ENCODE measurements around the gene COX19. TPM values are rescaled to one million over a fixed set of nuclear protein-coding genes. Genes with fewer than 3 reads are reported as not detected.
"Not testable (repeated sequence)": the region's sequence is repeated elsewhere in the genome, so short reads cannot be mapped to it uniquely, and the experiment has no call there.

COX19 gene
- total RNA-seq, 1 experiment from 2014 or later: 28.9 TPM

DNA sequence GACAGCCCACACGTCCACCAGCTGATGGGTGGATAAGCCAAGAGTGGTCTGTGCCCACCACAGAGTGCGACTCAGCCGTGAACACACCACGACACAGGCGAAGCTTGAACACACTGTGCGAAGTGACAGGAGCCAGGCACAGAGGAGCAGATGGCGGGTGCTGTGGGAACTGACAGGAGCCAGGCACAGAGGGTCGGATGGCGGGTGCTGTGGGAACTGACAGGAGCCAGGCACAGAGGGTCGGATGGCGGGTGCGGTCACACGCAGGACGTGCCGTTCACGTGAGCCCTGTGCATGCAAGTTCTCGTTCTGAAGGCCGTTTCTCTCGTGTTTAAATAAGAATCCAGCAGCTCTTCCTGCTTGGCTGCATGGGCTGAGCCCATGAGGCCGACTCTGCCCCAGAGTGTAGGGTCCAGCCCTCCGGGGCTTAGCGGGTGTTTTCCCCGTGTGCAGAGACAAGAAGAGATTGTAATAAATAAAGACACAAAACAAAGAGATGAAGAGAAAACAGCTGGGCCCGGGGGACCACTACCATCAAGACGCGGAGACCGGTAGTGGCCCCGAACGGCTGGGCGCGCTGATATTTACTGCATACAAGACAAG is 15.0 kb downstream of the COX19 start:
- no peak overlapping the region for H2AFZ ChIP-seq
- TF ChIP-seq EZH2 (IDR thresholded peaks at IDR 0.05; ENCODE audit: low read depth): no peak
- TF ChIP-seq, protein P1, sequence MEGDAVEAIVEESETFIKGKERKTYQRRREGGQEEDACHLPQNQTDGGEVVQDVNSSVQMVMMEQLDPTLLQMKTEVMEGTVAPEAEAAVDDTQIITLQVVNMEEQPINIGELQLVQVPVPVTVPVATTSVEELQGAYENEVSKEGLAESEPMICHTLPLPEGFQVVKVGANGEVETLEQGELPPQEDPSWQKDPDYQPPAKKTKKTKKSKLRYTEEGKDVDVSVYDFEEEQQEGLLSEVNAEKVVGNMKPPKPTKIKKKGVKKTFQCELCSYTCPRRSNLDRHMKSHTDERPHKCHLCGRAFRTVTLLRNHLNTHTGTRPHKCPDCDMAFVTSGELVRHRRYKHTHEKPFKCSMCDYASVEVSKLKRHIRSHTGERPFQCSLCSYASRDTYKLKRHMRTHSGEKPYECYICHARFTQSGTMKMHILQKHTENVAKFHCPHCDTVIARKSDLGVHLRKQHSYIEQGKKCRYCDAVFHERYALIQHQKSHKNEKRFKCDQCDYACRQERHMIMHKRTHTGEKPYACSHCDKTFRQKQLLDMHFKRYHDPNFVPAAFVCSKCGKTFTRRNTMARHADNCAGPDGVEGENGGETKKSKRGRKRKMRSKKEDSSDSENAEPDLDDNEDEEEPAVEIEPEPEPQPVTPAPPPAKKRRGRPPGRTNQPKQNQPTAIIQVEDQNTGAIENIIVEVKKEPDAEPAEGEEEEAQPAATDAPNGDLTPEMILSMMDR (conservative IDR thresholded peaks at IDR 0.05): no peak
- no TSS peak for BruUV-seq (replicated peaks)
- no peaks in the 10 kb centered on the region for H3K9me3 ChIP-seq (ENCODE audit: insufficient read depth, low read depth)
- no peaks in the 10 kb centered on the region for H3K9me2 ChIP-seq (ENCODE audit: insufficient read depth)
- ChIA-PET POLR2A (ENCODE audit: unreplicated experiment) (interaction anchor here (0.7 kb wide), 2 partner anchors 17 to 124 kb away, joined by 4 to 11 read pairs; no protein-coding TSS in a partner anchor), CTCF (interaction anchor here (1.0 kb wide), 1 partner anchor 46 kb away, joined by 3 read pairs; no protein-coding TSS in a partner anchor)
- intact Hi-C loops (cut with micrococcal nuclease; ENCODE audit: unreplicated experiment): no loop called here
- no peak overlapping the region for H3K4me3 ChIP-seq
- H3K4me2 ChIP-seq: no peak overlapping the region
- no peaks in the 10 kb centered on the region for H3K79me2 ChIP-seq (ENCODE audit: low read depth)
- H3K27ac ChIP-seq: no peak overlapping the region
- no peaks in the 10 kb centered on the region for H3K4me1 ChIP-seq (replicated peaks; ENCODE audit: insufficient read depth)
- H3K27me3 ChIP-seq (ENCODE audit: insufficient read depth, low read depth): no peaks in the 10 kb centered on the region
- peaks cover 14% of the 10 kb centered on the region for H3F3A ChIP-seq (ENCODE audit: insufficient read depth, low read depth)
- H3K36me3 ChIP-seq (ENCODE audit: low read depth): no peaks in the 10 kb centered on the region
- DNase-seq: no peak
- peaks cover 9% of the 10 kb centered on the region; the same call in 1 of the 2 replicates for H4K20me1 ChIP-seq (ENCODE audit: insufficient read depth)

GRCh38 chr7:959740-960139 is 15.6 kb downstream of the COX19 start:
- POLR2A ChIA-PET (ENCODE audit: unreplicated experiment); H3K4me1 ChIP-seq (replicated peaks; ENCODE audit: insufficient read depth); H3K36me3 ChIP-seq (ENCODE audit: low read depth); H3K27ac ChIP-seq; H3K79me2 ChIP-seq (ENCODE audit: low read depth); H3K9me2 ChIP-seq (ENCODE audit: insufficient read depth); H3K4me3 ChIP-seq; H2AFZ ChIP-seq; intact Hi-C loops (cut with micrococcal nuclease; ENCODE audit: unreplicated experiment); DNase-seq; BruUV-seq (replicated peaks); H3K4me2 ChIP-seq; H3K9me3 ChIP-seq (ENCODE audit: insufficient read depth, low read depth); H3K27me3 ChIP-seq (ENCODE audit: insufficient read depth, low read depth); H4K20me1 ChIP-seq (ENCODE audit: insufficient read depth): not testable (repeated sequence)
- CTCF ChIA-PET: interaction anchor here (0.6 to 1.0 kb wide), 2 partner anchors 9 to 46 kb away, joined by 3 to 4 read pairs; no protein-coding TSS in a partner anchor
- peaks cover 13% of the 10 kb centered on the region for H3F3A ChIP-seq (ENCODE audit: insufficient read depth, low read depth)

DNA sequence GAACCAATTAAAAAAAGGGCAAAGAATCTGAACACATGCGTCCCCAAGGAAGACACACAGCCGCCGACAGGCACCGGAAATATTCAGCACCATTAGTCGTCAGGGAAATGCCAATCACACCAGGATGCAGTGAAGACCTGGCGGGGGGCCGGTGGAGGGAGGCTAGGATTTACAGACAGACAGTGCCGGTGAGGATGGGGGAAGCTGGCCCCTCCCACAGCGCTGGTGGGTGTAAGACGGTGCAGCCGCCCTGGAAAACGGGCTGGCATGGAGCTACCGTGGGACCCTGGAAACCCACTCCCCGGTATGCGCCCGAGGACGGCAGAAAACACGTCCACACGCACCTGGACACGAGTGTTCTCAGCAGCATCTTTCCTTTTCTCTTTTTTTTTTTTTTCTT is 16.1 kb downstream of the COX19 start:
- 0 out of 2 replicates have a peak, but pooled peaks cover 4% of the 10 kb centered on the region for H3K4me1 ChIP-seq (replicated peaks; ENCODE audit: insufficient read depth)
- no peaks in the 10 kb centered on the region for H3K9me3 ChIP-seq (ENCODE audit: insufficient read depth, low read depth)
- CTCF ChIA-PET: interaction anchor here (0.6 to 1.0 kb wide), 2 partner anchors 9 to 45 kb away, joined by 3 to 4 read pairs; no protein-coding TSS in a partner anchor
- TF ChIP-seq EZH2 (IDR thresholded peaks at IDR 0.05; ENCODE audit: low read depth): no peak
- TF ChIP-seq, protein P1 (conservative IDR thresholded peaks at IDR 0.05): no peak
- intact Hi-C loops (cut with micrococcal nuclease; ENCODE audit: unreplicated experiment): no loop called here
- no peak overlapping the region for H3K27ac ChIP-seq
- H3K27me3 ChIP-seq (ENCODE audit: insufficient read depth, low read depth): no peaks in the 10 kb centered on the region
- no peaks in the 10 kb centered on the region for H3K9me2 ChIP-seq (ENCODE audit: insufficient read depth)
- DNase-seq: no peak
- no TSS peak for BruUV-seq (replicated peaks)
- no peak overlapping the region for H2AFZ ChIP-seq
- no peaks in the 10 kb centered on the region for H3K36me3 ChIP-seq (ENCODE audit: low read depth)
- H3K4me2 ChIP-seq: no peak overlapping the region
- H3F3A ChIP-seq (ENCODE audit: insufficient read depth, low read depth): peaks cover 8% of the 10 kb centered on the region
- H4K20me1 ChIP-seq (ENCODE audit: insufficient read depth): no peaks in the 10 kb centered on the region
- POLR2A ChIA-PET (ENCODE audit: unreplicated experiment): no interaction called here
- no peaks in the 10 kb centered on the region for H3K79me2 ChIP-seq (ENCODE audit: low read depth)
- H3K4me3 ChIP-seq: no peak overlapping the region
